GM19193 (cell line): Measurements from ENCODE around the gene ALKBH5.

ENCODE experiments used
- POLR2A ChIP-seq: IDR thresholded peaks from 4 replicates; pipeline ENCODE4 v1.6.1; 2011; ENCODE audit not compliant: insufficient read depth, insufficient read length; ENCODE audit errors: extremely low read depth

The ALKBH5 gene

DNA sequence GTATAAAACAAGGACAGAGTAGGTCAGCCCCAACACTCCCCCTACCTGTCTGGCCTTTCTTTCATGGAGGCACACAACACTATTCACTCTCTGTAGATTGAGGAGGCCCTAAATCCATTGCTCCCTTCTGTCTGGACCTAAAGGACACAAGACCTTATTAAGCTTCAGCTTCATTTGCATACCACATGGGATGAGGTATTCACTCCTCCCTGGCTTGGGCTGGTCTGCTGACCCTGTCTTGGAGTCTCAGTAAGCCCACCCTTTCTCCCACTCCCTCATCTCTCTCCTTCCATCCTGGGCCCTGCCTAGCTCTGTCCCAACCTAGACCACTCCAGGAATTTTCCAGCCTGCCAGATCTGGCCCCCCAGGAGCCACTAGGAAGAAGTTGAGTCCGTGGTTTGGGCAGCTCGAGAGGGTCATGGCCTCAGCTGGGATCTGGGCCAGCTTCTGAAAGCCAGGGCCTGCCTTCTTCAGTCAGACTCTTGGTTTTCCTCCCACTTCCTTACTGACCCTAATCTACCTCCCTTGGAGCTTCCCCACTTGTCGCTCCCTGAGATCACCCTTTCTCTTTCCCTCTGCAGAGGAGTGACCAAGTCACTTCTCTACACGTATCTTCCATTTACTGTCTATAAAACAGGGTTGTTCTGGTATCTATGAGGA, 35.3 kb downstream of the ALKBH5 start:
- TF ChIP-seq POLR2A, result no peak

DNA sequence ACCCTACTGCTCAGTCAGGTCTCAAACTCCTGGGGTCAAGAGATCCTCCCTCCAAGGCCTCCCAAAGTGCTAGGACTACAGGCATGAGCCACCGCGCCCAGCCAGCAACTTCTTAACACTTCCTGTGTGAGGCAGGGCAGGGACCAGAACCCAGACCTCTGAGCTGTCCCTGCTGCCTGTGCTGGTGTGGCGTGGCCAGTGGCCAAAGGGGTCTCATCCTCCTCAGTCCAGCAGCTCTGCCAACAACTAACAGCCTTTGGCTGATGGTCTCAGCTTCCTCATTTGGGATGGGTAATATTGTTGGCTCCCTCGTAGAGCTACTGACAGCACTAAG, 40.4 kb downstream of the ALKBH5 start:
- TF ChIP-seq POLR2A, result no peak

GRCh38 chr17:18224387-18225120, 40.9 kb downstream of the ALKBH5 start:
- TF ChIP-seq POLR2A, result no peak

- no peak for TF ChIP-seq POLR2A
Measured at GRCh38 chr17:18225121-18225641, 41.6 kb downstream of the ALKBH5 start, which contains the start of gene LLGL1. Gene LLGL1 (plus strand): TSS chr17:18225635. CDS start chr17:18225683, 48 bp downstream.

DNA sequence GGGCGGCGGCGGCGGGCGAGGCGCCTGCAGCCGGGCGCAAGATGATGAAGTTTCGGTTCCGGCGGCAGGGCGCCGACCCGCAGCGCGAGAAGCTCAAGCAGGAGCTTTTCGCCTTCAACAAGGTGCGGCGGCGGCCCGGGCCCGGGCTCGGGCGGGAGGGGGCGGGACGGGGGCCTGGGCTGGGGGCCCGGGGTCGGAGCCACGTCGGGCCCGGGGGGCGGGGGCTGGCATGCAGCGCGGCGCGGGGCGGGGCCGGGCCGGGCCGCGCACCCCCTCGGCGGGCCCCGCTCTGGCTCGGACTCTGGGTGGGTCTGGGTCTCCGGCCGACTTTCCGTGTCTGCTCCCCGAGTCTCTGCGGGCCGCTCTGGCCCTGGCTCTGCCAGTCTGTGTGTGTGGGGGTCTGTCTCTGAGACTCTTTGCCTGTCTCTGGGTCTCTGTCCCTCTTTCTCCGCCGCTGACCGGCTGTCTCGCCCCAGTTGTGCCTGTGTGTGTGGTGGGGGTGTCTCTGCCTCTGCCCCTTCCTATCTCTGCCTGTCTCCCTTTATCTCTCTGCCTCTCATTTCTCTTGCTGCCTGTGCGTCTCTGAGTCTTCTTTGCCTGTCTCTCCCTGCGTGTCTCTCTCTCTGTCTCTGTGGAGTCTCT, 42.1 kb downstream of the ALKBH5 start:
- no peak for TF ChIP-seq POLR2A

DNA sequence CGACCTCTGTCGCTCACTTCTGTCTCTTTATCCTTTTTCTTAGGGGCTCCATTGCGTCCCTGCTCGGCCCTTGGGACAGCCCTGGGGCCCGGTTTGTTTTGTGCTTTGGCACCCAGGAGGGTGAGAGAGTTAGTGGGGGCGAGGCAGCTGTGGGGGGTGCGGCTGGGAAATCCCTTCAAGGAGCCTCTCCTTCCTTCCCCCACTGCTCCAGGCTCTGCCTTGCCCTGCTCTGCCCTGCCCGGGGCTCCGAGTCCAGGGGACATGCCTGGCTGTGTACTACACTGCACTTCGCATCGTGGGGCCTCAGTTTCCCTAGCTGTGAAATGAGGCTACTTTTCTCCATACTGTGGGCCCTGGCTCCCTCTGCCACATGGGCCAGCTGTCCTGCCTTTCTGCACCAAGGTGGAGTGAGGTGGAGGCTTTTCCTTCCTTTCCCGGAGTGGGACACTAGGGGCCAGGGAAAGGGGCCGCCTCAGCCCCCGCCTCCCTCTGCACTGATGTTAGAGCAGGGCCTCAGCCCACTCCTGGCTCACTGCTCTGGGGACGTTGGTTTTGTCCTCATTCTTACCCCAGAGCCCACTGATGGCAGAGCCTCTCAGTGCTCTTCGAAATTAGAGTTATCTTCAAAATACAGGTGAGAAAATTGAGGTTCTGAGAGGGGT, 42.8 kb downstream of the ALKBH5 start:
- TF ChIP-seq POLR2A, result no peak

- TF ChIP-seq POLR2A, result no peak
Measured at GRCh38 chr17:18227635-18228034, 44.0 kb downstream of the ALKBH5 start.

GRCh38 chr17:18228176-18228682, 44.6 kb downstream of the ALKBH5 start:
- no peak for TF ChIP-seq POLR2A

DNA sequence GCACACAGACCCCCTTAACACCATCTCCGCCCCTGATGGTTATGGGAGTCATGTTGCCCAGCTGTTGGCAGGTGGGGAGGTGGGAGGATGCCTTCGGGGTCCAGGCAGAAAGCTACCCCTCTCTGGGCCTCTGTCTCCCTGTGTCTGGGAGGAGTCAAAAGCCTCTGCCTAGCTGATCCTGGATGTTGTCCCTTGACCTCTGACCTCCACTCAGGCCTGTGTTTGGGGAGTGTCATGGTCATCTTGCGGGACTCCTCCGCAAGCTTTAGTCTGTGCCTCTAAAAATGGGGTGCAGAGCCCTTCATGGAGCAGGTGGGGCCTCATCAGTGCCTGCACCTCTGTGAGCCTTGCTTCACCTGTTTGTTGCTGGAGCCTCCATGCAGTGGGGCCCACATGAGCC, 45.6 kb downstream of the ALKBH5 start:
- no peak for TF ChIP-seq POLR2A

GRCh38 chr17:18229771-18230170, 46.1 kb downstream of the ALKBH5 start:
- TF ChIP-seq POLR2A, result no peak

GRCh38 chr17:18230288-18231141, 46.9 kb downstream of the ALKBH5 start:
- TF ChIP-seq POLR2A, result no peak

GRCh38 chr17:18231164-18231563, 47.5 kb downstream of the ALKBH5 start:
- TF ChIP-seq POLR2A, result no peak

DNA sequence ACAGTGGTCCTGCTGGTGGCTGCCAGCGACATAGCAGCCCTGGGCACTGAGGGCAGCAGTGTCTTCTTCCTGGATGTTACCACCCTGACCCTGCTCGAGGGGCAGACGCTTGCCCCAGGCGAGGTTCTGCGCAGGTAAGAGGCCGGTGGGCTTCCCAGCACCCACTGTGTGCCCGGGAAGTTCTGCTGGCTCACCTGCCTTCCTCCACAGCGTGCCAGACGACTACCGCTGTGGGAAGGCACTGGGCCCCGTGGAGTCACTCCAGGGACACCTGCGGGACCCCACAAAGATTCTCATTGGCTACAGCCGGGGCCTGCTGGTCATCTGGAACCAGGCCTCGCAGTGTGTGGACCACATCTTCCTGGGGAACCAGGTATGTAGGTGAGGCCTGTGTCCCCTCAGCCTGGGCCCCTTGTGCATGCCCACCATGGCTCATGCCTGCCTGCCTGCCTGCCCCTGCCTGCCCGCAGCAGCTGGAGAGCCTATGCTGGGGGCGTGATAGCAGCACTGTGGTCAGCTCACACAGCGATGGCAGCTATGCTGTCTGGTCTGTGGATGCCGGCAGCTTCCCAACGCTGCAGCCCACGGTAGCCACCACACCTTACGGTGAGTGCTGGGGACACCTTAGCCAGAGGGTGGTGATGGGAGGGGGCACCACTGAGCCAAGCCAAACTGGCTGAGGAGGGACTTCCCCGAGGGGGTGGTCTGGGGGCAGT, 50.3 kb downstream of the ALKBH5 start:
- no peak for TF ChIP-seq POLR2A
